GM12892 (cell line): ENCODE data around the gene STARD10.

Experiments used
- DNase-seq: peaks from one replicate; pipeline ENCODE4 v3.0.0; 2011; ENCODE audit not compliant: insufficient read length
- FAIRE-seq: peaks from 2 replicates; lab custom pipeline; 2011; peaks lifted over from hg19 to GRCh38; lab: Jason Lieb, UNC
- POLR2A ChIP-seq: IDR thresholded peaks from 2 replicates; pipeline ENCODE4 v1.6.1; 2011; ENCODE audit warnings: low read depth, low read length, control low read depth
- POLR2AphosphoS5 ChIP-seq: IDR thresholded peaks from 2 replicates; pipeline ENCODE4 v1.6.1; 2011; ENCODE audit warnings: low read depth, low read length, control low read depth
- TAF1 ChIP-seq: IDR thresholded peaks from 2 replicates; pipeline ENCODE4 v1.6.1; 2011; ENCODE audit warnings: low read depth, mild to moderate bottlenecking, control low read depth, low read length, borderline replicate concordance

The STARD10 gene

GRCh38 chr11:72724851-72725723 is 68.8 kb downstream of the STARD10 start:
- FAIRE-seq (peak; percentile 93), DNase-seq (no peak)
- TF ChIP-seq POLR2A (no peak), TAF1 (no peak), POLR2AphosphoS5 (no peak)

- DNase-seq (no peak), FAIRE-seq (no peak)
- TF ChIP-seq POLR2AphosphoS5 = no peak
- no peak for TF ChIP-seq POLR2A
- TF ChIP-seq TAF1 = no peak
Measured at GRCh38 chr11:72724021-72724551, 69.8 kb downstream of the STARD10 start.

- FAIRE-seq (no peak), DNase-seq (no peak)
- TF ChIP-seq POLR2A = no peak
- TF ChIP-seq POLR2AphosphoS5 = no peak
- TF ChIP-seq TAF1 = no peak
Measured at GRCh38 chr11:72723508-72723907, 70.3 kb downstream of the STARD10 start.

GRCh38 chr11:72722050-72722748 is 71.6 kb downstream of the STARD10 start:
- peak; percentile 98 for FAIRE-seq
- DNase-seq = peak; percentile 94

GRCh38 chr11:72721689-72722049 is 72.2 kb downstream of the STARD10 start:
- no peak for FAIRE-seq
- TF ChIP-seq POLR2AphosphoS5 = no peak
- no peak for TF ChIP-seq POLR2A
- no peak for TF ChIP-seq TAF1
- DNase-seq = no peak

More at GRCh38 chr11:72722050-72722748, 71.6 kb downstream of the STARD10 start:
- TF ChIP-seq POLR2AphosphoS5 (no peak), POLR2A (peak; percentile 53; the same call in 1 of the 2 replicates)

- no peak for TF ChIP-seq POLR2A
- TF ChIP-seq TAF1 = no peak
- TF ChIP-seq POLR2AphosphoS5 = no peak
- FAIRE-seq (no peak), DNase-seq (no peak)
Measured at GRCh38 chr11:72721276-72721675, 72.6 kb downstream of the STARD10 start.

GRCh38 chr11:72720784-72721183 is 73.1 kb downstream of the STARD10 start:
- FAIRE-seq (peak; percentile 40), DNase-seq (no peak)
- TF ChIP-seq POLR2A (no peak), TAF1 (no peak), POLR2AphosphoS5 (no peak)

GRCh38 chr11:72720047-72720446 is 73.8 kb downstream of the STARD10 start:
- FAIRE-seq (no peak), DNase-seq (no peak)
- TF ChIP-seq POLR2AphosphoS5 (no peak), TAF1 (no peak), POLR2A (no peak)

GRCh38 chr11:72719551-72719950 is 74.3 kb downstream of the STARD10 start:
- TF ChIP-seq POLR2AphosphoS5 (no peak), POLR2A (no peak), TAF1 (no peak)
- DNase-seq (no peak), FAIRE-seq (peak; percentile 70)

- DNase-seq (no peak), FAIRE-seq (no peak)
- TF ChIP-seq POLR2AphosphoS5 = no peak
- no peak for TF ChIP-seq POLR2A
- TF ChIP-seq TAF1 = no peak
Measured at GRCh38 chr11:72719144-72719543, 74.7 kb downstream of the STARD10 start.

- FAIRE-seq (no peak), DNase-seq (no peak)
- no peak for TF ChIP-seq TAF1
- TF ChIP-seq POLR2AphosphoS5 = no peak
- TF ChIP-seq POLR2A = no peak
Measured at GRCh38 chr11:72718101-72718501, 75.7 kb downstream of the STARD10 start.
